HG03108 (cell line): ENCODE data around the gene ST3GAL3.
"Not testable (repeated sequence)": the region's sequence is repeated elsewhere in the genome, so short reads cannot be mapped to it uniquely, and the experiment has no call there.

Source experiments
- ATAC-seq: cut with Tn5 transposase; IDR thresholded peaks from one replicate; pipeline ENCODE4 v1.9.1; 2021; ENCODE audit warnings: moderate library complexity; ENCODE audit not compliant: unreplicated experiment

Gene ST3GAL3

DNA sequence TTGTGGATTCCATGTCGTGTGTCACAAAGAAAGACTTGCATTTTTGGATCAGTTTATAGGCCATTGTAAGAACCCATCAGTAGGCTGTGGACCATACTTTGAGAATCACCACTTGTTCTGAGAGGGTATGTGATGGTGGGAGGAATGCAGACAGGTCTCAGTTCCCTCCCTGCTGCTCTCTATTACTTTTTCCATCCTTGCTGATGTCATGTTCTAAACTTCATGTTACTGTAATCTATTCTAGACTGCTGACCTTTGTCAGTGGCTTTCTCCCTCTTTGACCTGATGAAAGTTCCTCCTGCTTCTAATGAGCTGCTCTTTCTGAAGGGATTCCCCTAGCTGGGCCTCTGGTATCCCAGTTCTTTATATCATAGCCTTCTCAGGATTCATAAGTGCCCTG is 46.1 kb downstream of the ST3GAL3 start:
- no peak for ATAC-seq

GRCh38 chr1:43754892-43755291 is 47.6 kb downstream of the ST3GAL3 start:
- ATAC-seq = no peak

DNA sequence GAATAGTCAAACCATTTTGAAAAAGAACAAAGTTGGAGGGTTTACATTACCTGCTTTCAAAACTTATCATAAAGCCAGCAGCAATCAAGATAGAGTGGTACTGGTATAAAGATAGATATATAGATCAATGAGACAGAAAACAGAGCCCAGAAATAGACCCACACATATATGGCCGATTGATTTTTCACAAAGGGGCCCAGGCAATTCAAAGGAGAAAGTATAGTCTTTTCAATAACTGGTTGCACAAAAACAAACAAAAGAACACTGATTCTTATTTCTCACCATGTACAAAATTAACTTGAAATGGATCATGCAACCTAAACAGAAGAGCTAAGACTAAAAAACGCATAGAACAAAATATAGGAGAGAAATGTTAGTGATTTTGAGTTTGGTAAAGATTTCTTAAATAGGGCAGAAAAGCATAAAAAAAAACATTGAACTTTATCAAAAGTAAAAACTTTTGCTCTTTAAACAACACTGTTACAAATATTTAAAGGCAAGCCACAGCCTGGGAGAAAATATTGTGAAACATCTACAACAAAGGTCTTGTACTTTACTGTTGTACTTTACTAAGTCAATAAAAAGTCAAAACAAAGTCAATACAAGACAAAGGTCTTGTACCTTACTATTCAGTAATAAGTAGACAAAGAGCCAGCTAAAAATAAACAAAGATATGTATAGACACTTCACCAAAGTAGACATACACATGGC is 50.2 kb downstream of the ST3GAL3 start:
- no peak for ATAC-seq

DNA sequence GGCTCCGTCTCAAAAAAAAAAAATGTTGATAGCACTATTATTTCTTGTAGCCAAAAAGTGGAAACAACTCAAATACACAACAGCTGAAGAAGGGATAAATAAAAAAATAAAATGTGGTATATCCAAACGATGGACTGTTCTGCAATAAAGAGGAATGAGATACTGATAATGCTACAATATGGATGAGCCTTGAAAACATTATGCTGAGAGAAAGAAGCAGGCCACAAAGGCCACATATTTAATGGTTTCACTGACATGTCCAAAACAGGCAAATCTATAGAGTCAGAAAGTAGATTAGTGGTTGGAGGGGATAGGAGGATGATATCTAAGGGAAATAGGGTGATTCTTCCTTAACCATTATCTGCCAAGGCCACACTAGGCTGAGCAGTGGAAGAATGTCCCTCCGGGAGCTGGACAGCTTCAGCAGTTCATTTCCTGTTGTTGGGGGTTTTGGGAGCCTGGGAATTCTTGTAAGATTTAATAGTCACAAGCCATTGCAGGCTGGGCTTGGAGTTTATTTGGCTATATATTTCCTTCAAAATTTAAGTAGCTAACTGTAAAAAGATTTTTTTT is 53.5 kb downstream of the ST3GAL3 start:
- ATAC-seq = no peak

DNA sequence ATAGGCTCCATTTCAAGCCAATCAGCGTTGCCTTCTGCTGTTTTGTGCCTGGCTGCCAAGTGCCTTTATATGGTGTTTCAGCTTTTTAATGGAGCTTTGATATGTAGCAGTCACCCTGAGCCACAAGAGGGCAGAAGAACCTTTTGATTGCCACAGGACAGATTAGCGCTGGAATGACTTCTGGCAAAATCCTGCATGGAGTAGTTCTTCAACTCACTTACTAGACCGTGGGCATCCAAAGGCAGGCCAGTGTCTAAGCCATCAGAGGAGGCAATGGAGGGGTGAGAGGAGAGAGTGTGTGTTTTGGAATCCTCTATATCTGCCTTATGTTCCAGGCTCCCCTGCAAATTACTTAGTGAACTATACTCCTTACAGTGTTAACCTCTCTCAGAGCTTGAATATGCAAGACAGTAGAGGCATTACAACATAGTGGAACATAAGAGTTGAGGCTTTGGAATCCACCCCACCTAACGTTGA is 56.2 kb downstream of the ST3GAL3 start:
- ATAC-seq = no peak

DNA sequence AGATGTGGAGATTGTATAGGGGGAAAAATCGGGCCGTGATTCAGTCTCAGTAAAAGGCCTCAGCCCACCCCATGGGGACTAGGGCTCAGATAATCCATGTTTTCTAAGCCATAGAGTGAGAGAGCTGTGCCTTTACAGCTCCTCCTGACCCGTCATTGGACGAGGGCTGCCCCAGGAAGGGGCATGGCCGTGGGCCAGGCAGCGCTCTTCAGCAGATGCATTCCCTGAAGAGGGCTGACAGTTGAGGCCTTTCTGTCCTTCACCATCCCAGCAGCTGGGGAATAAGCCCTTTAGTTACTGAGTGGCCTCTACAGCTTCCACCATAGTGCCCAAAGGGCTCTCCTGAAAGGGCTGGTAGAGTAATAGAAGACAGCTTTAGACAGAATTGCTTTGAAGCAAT is 57.2 kb downstream of the ST3GAL3 start:
- no peak for ATAC-seq

DNA sequence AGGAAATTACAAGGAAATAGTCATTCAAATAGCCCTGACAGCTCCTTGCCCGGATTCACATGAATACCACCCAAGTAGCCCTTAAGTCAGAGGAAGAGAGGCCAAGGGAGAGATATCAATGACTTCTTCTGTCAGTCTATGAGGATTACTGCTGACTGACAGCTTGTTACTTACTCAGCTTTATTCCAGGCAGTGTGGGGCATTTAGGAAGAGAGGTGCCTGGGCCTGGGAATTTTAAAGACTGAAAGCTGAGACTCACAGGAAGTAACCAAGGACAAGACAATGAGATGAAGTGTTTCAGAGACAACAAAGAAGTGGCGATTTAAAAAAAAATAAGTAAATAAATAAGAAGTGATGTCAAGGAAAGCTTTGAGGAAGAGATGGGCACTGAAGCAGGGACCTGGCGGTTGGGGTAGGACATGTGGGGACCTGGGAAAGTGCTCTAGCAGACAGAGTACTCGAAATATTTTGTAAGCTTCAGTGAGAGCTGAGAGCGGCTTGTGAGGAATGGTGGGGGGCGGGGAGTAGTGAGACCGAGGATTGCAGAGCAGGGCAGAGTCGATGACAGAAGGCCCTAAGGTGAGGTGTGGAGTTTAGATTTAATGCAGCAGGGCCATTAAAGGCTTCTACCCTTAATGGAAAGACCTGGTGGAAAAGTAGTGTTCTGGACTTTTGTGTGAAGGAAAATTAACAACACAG is 58.9 kb downstream of the ST3GAL3 start:
- ATAC-seq = no peak

- no peak for ATAC-seq
Observed at GRCh38 chr1:43766818-43767525, 59.6 kb downstream of the ST3GAL3 start.

DNA sequence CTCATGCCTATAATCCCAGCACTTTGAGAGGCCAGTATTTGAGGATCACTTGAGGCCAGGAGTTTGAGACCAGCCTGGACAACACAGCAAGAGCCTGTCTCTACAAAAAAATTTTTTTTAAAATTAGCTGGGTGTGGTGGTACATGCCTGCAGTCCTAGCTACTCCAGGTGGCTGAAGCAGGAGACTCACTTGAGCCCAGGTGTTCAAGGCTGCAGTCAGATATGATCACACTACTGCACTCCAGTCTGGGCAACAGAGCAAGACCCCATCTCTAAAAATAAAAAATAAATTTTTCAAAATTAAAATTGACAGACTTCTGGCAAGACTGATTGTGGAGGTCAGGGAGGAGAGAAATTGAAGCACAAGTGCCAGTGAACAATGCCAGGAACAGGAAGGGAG is 60.8 kb downstream of the ST3GAL3 start:
- no peak for ATAC-seq

GRCh38 chr1:43769350-43769908 is 62.1 kb downstream of the ST3GAL3 start:
- no peak for ATAC-seq

DNA sequence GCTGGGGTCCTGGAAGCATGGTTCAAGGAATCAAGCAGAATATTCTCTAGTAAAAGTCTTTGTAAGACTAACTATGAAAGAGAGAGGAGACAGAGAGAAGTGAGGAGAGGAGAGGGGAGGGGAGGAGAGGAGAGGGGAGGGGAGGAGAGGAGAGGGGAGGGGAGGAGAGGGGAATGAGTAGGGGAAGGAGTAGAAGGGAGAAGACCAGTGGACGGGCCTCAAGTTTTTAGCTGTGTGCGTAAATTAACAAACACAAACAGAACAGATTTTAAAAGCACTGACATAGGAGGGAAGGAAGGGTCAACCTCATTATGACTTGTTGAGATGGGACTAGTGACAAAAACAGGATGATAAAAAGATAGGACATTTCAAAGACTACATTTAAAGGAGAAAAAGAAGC is 62.8 kb downstream of the ST3GAL3 start:
- ATAC-seq = no peak

DNA sequence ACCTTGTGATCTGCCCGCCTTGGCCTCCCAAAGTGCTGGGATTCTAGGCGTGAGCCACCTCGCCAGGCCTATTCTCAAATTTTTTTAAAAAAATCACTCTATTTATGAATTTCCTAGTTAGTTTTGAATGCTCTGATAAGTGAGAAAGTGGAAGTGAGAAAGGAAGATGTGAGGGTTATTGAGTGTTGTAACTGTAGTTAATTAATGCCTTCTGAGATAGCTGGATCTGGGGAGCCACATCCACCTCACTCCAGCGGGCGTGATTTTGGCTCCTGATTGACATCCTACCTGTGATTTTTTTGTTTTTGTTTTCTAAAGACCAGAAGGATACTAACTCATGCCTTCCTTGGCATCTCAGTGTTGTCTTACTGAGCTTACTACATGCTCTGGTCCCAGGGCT is 65.6 kb downstream of the ST3GAL3 start:
- no peak for ATAC-seq

DNA sequence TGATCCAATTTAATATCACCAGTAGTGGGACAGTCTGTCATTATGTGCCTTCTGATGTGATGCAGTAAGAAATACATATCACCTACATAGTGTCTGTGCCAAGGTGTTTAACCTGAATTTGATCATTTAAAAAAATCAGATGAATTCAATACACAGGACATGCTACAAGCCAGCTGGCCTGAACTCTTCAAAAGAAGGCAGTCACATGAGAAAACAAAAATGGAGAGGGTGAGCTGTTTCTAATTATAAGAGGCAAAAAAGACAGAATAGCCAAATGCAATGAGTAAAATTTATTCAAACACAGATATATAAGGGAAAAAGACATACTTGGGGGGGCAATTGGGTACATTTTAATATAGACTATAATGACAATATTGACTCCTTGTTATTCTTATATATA is 66.5 kb downstream of the ST3GAL3 start:
- ATAC-seq = no peak

DNA sequence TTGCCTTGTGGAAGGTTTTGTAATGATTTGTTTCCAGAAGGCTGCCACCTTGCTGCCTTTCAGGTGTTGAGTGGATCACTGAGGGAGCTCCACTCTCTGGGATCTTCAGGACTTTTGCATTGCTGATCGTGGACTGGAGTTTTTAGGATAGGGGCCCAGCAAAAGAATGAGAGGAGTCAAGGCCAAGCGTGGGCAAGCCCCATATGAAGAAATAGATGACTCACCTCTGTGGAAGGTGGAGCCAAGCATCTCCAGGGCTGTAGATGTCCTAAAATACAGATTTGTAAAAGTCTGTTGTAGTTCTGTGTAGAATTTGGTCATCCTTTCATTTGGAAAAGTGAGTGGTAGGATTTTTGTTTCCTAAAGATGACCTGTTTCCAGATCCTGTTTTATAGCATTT is 67.0 kb downstream of the ST3GAL3 start:
- ATAC-seq = no peak

GRCh38 chr1:43776043-43776761 is 68.9 kb downstream of the ST3GAL3 start:
- ATAC-seq = no peak

GRCh38 chr1:43777916-43778315 is 70.6 kb downstream of the ST3GAL3 start:
- not testable (repeated sequence) for ATAC-seq

DNA sequence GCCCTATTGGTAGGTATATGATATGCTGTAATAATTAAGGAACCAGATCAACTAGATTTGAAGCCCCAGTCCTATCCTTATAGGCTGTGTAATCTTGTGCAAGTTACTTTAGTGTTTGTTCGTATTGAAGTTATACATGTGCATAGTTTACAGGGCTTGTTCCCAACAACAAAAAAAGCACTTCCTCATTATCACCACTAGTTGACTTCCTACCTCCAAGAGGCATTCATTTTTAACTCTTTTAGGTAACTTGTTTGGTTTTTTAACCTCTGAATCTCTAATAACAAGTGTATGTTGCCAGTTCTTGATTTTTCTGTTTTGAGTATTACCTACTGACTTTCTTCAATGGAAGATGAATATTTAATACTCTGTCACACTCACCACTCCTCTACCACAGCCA is 71.9 kb downstream of the ST3GAL3 start:
- ATAC-seq = no peak

DNA sequence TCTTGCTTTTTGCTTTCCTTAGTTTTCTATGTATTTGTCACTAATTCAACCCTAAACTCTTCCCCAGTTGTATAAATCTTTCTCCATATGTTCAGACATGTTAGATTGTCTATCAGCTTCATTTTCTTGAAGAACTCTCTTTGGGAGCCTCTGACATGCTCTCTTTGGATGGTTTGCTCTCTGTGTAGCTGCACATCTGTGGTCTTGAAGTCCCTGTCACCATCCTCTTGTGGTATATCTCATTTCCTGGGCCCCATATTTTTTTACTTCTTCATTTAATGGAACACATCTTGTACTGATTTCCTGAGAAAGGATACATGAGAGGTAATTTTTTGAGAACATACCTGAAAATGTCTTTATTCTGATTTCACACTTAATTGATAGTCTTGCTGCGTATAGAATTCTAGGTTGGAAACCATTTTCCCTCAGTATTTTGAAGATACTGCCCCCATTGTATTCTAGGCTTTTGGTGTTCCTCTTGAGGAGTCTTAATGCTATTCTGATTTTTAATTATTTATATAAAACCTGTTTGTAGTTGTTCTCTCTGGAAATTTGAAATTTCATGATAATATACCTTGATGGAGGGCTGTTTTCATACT is 72.6 kb downstream of the ST3GAL3 start:
- ATAC-seq = no peak

DNA sequence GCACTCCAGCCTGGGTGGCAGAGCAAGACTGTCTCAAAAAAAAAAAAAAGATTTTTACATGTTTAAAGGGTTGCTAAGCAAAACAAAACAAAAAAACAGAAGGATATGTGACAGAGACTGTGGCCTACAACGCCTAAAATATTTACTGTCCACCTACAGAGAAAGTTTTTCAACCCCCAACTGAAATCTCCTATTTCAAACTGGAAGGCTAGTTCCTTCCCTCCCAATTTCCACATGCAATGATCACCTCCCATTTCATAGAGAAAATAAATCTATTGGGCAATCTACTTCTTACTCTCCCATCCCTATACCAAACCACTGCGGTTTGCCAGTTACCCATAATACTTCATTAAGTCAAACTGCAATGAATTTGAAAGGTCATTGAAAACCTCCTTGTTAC is 74.2 kb downstream of the ST3GAL3 start:
- no peak for ATAC-seq

- no peak for ATAC-seq
Observed at GRCh38 chr1:43783096-43783670, 75.8 kb downstream of the ST3GAL3 start.
